Ascending aorta (tissue), 2 donors: Measurements from ENCODE around the gene FAM118B. TPM values are rescaled to one million over a fixed set of nuclear protein-coding genes. Genes with fewer than 3 reads are reported as not detected.

ENCODE experiments used
- DNase-seq, 2 donors: peaks; one replicate each; pipeline ENCODE4 v3.0.0-alpha.2; 2019; ENCODE audit warnings: low spot score in 2 of 2
- H3K27ac ChIP-seq, 2 donors: fragments of 200-600 bp; sonication (generic); one replicate each; pipeline ENCODE4 v1.5.1; 2016 to 2017; ENCODE audit warnings: mild to moderate bottlenecking in 1 of 2
- H3K27me3 ChIP-seq: fragments of 200-600 bp; sonication (generic); one replicate; pipeline ENCODE4 v1.5.1; 2017
- H3K36me3 ChIP-seq, 2 donors: fragments of 200-600 bp; sonication (generic); one replicate each; pipeline ENCODE4 v1.5.1; 2016
- H3K4me1 ChIP-seq, 2 donors: fragments of 200-600 bp; sonication (generic); one replicate each; pipeline ENCODE4 v1.5.1; 2016 to 2017; ENCODE audit warnings: mild to moderate bottlenecking in 1 of 2
- H3K4me3 ChIP-seq, 2 donors: fragments of 200-600 bp; sonication (generic); one replicate each; pipeline ENCODE4 v1.5.1; 2016 to 2017; ENCODE audit warnings: mild to moderate bottlenecking in 1 of 2
- H3K9me3 ChIP-seq, 2 donors: fragments of 200-600 bp; sonication (generic); one replicate each; pipeline ENCODE4 v1.5.1; 2016
- CTCF ChIP-seq, 3 experiments: fragments of 200-600 bp in 2 of 3; fragments of 450-650 bp in 1 of 3; sonication (generic) in 2 of 3; IDR thresholded peaks; one replicate each; pipeline ENCODE4 v1.5.1; 2016 to 2019; ENCODE audit warnings: antibody characterized with exemption in 3 of 3, mild to moderate bottlenecking in 1 of 3, moderate library complexity in 1 of 3
- intact Hi-C: fragments of 100-400 bp; cut with DNase I; formaldehyde crosslinking; loops from one replicate; pipeline ENCODE4 v1.15.1; 2023
- total RNA-seq: library from RNA; depleted of rRNA; stranded (reverse); fragments of >200 nt; gene quantifications from one replicate; pipeline ENCODE4 v1.1.0, GENCODE V29; 2016

Gene FAM118B
- total RNA-seq, 1 donor from 2014 or later = 14.0 TPM

GRCh38 chr11:126279191-126279590 is 67.6 kb downstream of the FAM118B start:
- H3K36me3 ChIP-seq = peaks cover 13 to 17% of the 10 kb centered on the region in 2 donors
- no peak for DNase-seq
- intact Hi-C loops = no loop called here
- no peaks in the 10 kb centered on the region for H3K9me3 ChIP-seq
- no peak for TF ChIP-seq CTCF (IDR thresholded peaks at IDR 0.05)
- H3K4me3 ChIP-seq = no peak overlapping the region
- H3K27ac ChIP-seq = no peak overlapping the region
- H3K4me1 ChIP-seq = peaks cover 0 to 6% of the 10 kb centered on the region in 2 donors
- no peaks in the 10 kb centered on the region for H3K27me3 ChIP-seq

GRCh38 chr11:126280595-126280994 is 69.0 kb downstream of the FAM118B start:
- H3K27ac ChIP-seq = peak overlapping the region in 1 of 2 donors; percentile 17
- H3K4me3 ChIP-seq = no peak overlapping the region
- peaks cover 5 to 7% of the 10 kb centered on the region in 2 donors for H3K36me3 ChIP-seq
- intact Hi-C loops = loop anchor here (5.0 kb wide), 1 partner anchor 68 kb away; the partner anchor contains the start of genes FAM118B and RPUSD4
- H3K27me3 ChIP-seq = no peaks in the 10 kb centered on the region
- no peak for DNase-seq
- no peak for TF ChIP-seq CTCF (IDR thresholded peaks at IDR 0.05)
- no peaks in the 10 kb centered on the region for H3K9me3 ChIP-seq
- peaks cover 0 to 6% of the 10 kb centered on the region in 2 donors for H3K4me1 ChIP-seq

- no peak for TF ChIP-seq CTCF (IDR thresholded peaks at IDR 0.05)
- H3K4me3 ChIP-seq = no peak overlapping the region
- intact Hi-C loops = loop anchor here (5.0 kb wide), 1 partner anchor 69 kb away; the partner anchor contains the start of genes FAM118B and RPUSD4
- peaks cover 0 to 7% of the 10 kb centered on the region in 2 donors for H3K36me3 ChIP-seq
- H3K27me3 ChIP-seq = no peaks in the 10 kb centered on the region
- no peak for DNase-seq
- no peak overlapping the region for H3K27ac ChIP-seq
- H3K9me3 ChIP-seq = no peaks in the 10 kb centered on the region
- peaks cover 0 to 6% of the 10 kb centered on the region in 2 donors for H3K4me1 ChIP-seq
Measured at GRCh38 chr11:126281245-126281644, 69.7 kb downstream of the FAM118B start.

- H3K27ac ChIP-seq = peak overlapping the region; percentile 87 to 94
- intact Hi-C loops = loop anchor here (5.0 kb wide), 1 partner anchor 69 kb away; the partner anchor contains the start of genes FAM118B and RPUSD4
Measured at GRCh38 chr11:126281666-126282175, 70.1 kb downstream of the FAM118B start.

GRCh38 chr11:126282361-126282735 is 70.8 kb downstream of the FAM118B start:
- intact Hi-C loops = loop anchor here (5.0 kb wide), 1 partner anchor 70 kb away; the partner anchor contains the start of genes FAM118B and RPUSD4
- H3K36me3 ChIP-seq = peaks cover 0 to 3% of the 10 kb centered on the region in 2 donors
- H3K27ac ChIP-seq = peak overlapping the region; percentile 87 to 94
- no peaks in the 10 kb centered on the region for H3K27me3 ChIP-seq
- no peak for TF ChIP-seq CTCF (IDR thresholded peaks at IDR 0.05)
- no peak for DNase-seq
- H3K4me1 ChIP-seq = peaks cover 0 to 6% of the 10 kb centered on the region in 2 donors
- peak overlapping the region; percentile 81 to 86 for H3K4me3 ChIP-seq
- no peaks in the 10 kb centered on the region for H3K9me3 ChIP-seq

More at GRCh38 chr11:126281666-126282175, 70.1 kb downstream of the FAM118B start:
- DNase-seq = no peak
- H3K27me3 ChIP-seq = no peaks in the 10 kb centered on the region
- H3K36me3 ChIP-seq = peaks cover 0 to 7% of the 10 kb centered on the region in 2 donors
- peaks cover 0 to 6% of the 10 kb centered on the region in 2 donors for H3K4me1 ChIP-seq
- H3K9me3 ChIP-seq = no peaks in the 10 kb centered on the region
- H3K4me3 ChIP-seq = peak overlapping the region; percentile 81 to 86
- TF ChIP-seq CTCF (IDR thresholded peaks at IDR 0.05) = no peak
